IPS-20b (cell line): ENCODE measurements around the gene P2RY14.
A peak's percentile ranks its signal among the peaks of the same experiment; 100 is the strongest.
"Not testable (repeated sequence)": the region's sequence is repeated elsewhere in the genome, so short reads cannot be mapped to it uniquely, and the experiment has no call there.

Experiments
- H3K27ac ChIP-seq: one replicate; pipeline ENCODE4 v1.5.1; 2013; ENCODE audit warnings: low read length
- H3K27me3 ChIP-seq: 2 replicates; pipeline ENCODE4 v1.6.1; 2013; ENCODE audit warnings: mild to moderate bottlenecking, low read length, inconsistent platforms; ENCODE audit not compliant: insufficient read depth
- H3K36me3 ChIP-seq: 2 replicates; pipeline ENCODE4 v1.6.1; 2013; ENCODE audit warnings: low read depth, mild to moderate bottlenecking, inconsistent platforms, low read length, moderate library complexity; ENCODE audit not compliant: insufficient read depth
- H3K4me1 ChIP-seq: 2 replicates; pipeline ENCODE4 v1.6.1; 2013; ENCODE audit warnings: mild to moderate bottlenecking, control low read depth, inconsistent platforms, low read length, moderate library complexity; ENCODE audit not compliant: insufficient read depth
- H3K4me3 ChIP-seq: 2 replicates; pipeline ENCODE4 v1.5.1; 2013; ENCODE audit warnings: mild to moderate bottlenecking, low read length, inconsistent platforms
- H3K9ac ChIP-seq: 2 replicates; pipeline ENCODE4 v1.6.1; 2013; ENCODE audit warnings: low read depth, mild to moderate bottlenecking, inconsistent platforms, low read length, moderate library complexity
- H3K9me3 ChIP-seq: 2 replicates; pipeline ENCODE4 v1.6.1; 2013; ENCODE audit warnings: mild to moderate bottlenecking, low read depth, low read length, inconsistent platforms; ENCODE audit not compliant: insufficient read depth

P2RY14 gene

DNA sequence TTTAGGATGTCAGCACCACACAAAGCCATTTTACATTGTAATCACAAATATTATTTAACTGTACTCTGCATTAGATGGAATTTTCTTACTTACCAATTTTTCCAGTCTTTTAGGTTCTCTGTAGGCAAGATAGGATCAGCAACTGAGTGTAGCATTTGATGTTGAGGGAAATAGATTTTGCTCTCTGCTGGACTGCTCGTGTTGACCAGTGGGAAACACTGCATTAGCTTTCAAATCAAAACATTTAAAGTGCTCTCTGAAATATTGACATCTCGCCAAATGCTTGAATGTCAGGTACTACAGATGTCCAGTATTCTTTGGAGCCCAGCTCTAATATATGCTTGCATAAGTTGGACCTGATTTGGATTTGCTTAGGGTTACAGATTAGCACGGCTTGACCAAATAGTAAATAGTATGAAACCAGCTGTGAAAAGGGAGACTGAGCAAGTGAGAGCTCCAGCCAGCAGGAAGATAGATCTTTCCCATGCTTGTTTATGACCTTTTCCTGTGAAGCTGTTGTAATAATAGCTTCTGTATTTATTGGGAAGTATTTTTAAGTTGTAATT, 29.5 kb downstream of the P2RY14 start:
- no peaks in the 10 kb centered on the region for H3K36me3 ChIP-seq
- H3K9ac ChIP-seq: no peak overlapping the region
- no peaks in the 10 kb centered on the region for H3K9me3 ChIP-seq
- no peaks in the 10 kb centered on the region for H3K27me3 ChIP-seq
- no peak overlapping the region for H3K27ac ChIP-seq
- no peak overlapping the region for H3K4me3 ChIP-seq
- H3K4me1 ChIP-seq: no peaks in the 10 kb centered on the region

DNA sequence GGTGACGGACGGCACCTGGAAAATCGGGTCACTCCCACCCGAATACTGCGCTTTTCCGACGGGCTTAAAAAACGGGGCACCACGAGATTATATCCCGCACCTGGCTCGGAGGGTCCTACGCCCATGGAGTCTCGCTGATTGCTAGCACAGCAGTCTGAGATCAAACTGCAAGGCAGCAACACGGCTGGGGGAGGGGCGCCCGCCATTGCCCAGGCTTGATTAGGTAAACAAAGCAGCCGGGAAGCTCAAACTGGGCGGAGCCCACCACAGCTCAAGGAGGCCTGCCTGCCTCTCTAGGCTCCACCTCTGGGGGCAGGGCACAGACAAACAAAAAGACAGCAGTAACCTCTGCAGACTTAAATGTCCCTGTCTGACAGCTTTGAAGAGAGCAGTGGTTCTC, 36.3 kb downstream of the P2RY14 start:
- not testable (repeated sequence) for H3K4me3 ChIP-seq, H3K36me3 ChIP-seq, H3K27me3 ChIP-seq, H3K27ac ChIP-seq, H3K9me3 ChIP-seq, H3K4me1 ChIP-seq, H3K9ac ChIP-seq

DNA sequence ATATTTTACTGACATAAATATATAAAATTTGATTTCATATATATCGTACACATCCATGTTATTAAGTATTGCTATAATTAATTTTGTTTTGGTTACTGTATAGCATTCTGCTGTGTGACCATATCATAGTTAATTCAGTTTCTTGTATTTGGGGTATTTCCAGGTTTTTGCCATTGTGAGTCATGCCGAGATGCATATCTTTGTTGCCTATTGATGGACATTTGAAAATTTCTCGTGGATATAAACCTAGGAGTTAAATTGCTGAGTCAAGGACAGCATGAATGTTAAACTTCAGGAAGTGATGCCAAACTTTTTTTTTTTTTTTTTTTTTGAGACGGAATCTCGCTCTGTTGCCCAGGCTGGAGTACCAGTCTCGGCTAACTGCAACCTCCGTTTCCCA, 41.6 kb downstream of the P2RY14 start:
- Histone ChIP-seq H3K36me3 (no peaks in the 10 kb centered on the region), H3K9me3 (no peaks in the 10 kb centered on the region; the same call in 1 of the 2 replicates), H3K27me3 (no peaks in the 10 kb centered on the region), H3K4me1 (peaks cover 14% of the 10 kb centered on the region), H3K27ac (no peak overlapping the region), H3K9ac (no peak overlapping the region), H3K4me3 (no peak overlapping the region)

DNA sequence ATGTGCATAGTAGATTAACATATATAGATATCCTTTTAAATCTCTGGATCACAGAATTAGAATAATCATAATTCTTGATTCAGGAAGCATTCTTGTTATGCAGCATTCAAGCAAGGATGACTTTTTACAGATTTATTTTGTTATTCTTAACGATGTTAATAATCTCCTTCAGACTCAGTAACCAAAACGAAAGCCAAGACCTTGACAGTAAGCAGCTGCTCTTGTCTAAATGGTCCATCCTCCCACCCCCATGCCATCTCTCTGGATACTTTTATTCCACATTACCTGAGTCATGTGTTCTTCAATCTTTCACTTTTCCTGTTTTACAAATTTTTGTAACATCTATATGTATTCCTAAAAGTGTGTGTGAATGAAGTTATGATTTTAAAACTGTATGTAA, 42.0 kb downstream of the P2RY14 start:
- Histone ChIP-seq H3K4me1 (peaks cover 14% of the 10 kb centered on the region), H3K9ac (no peak overlapping the region), H3K27ac (no peak overlapping the region), H3K9me3 (no peaks in the 10 kb centered on the region; the same call in 1 of the 2 replicates), H3K27me3 (no peaks in the 10 kb centered on the region), H3K36me3 (no peaks in the 10 kb centered on the region), H3K4me3 (no peak overlapping the region)

DNA sequence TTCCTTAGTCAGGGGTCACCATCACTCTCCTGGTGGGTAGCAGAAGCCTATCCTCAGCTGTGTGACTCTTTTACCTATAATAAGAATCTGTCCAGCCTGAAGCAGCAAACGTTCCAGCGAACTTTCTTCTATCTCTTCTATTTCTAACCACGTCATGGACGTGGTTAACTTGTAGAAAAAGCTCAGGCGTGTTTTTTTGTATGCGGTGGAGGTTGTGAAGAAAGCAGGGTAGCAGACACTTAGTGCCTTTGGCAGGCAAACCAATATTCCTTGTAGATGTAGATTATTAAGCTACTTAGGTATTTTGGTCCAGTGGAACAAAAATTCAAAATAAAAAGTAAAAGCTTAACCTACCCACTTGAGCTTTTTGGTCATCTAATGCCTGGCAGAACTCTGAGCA, 43.5 kb downstream of the P2RY14 start:
- H3K4me1 ChIP-seq: peaks cover 24% of the 10 kb centered on the region
- H3K27ac ChIP-seq: no peak overlapping the region
- no peak overlapping the region for H3K9ac ChIP-seq
- no peaks in the 10 kb centered on the region for H3K36me3 ChIP-seq
- H3K27me3 ChIP-seq: no peaks in the 10 kb centered on the region
- no peaks in the 10 kb centered on the region for H3K9me3 ChIP-seq
- H3K4me3 ChIP-seq: no peak overlapping the region

DNA sequence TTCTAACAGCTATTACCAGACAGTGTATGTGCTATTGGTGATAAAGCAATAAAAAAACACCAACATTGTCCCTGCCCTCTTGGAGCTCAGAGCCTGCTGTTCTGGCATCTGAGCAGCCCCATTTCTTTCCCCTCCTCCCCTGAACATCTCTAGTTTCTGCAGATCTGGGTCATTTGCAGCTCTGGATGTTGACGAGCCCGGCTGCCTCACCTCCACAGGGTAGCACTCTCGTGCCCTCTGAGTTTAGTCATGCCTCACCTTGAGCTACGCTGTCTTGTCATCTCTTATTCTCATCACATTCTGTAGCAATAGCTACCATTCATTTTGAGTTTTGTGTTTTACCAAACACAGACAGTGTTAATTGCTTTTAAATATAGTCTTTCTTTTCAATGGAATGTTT, 45.4 kb downstream of the P2RY14 start:
- H3K9ac ChIP-seq: no peak overlapping the region

DNA sequence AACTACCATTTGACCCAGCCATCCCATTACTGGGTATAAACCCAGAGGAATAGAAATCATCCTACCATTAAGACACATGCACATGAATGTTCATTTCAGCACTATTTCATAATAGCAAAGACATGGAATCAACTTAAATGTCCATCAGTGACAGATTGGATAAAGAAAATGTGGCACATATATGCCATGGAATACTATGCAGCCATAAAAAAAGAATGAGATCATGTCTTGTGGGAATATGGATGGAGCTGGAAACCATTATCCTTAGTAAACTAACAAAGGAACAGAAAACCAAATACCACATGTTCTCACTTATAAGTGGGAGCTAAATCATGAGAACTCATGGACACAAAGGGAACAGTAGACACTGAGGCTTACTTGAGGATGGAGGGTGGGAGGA, 45.9 kb downstream of the P2RY14 start:
- not testable (repeated sequence) for H3K27ac ChIP-seq, H3K36me3 ChIP-seq, H3K4me3 ChIP-seq, H3K27me3 ChIP-seq, H3K9ac ChIP-seq, H3K9me3 ChIP-seq
- peaks cover 29% of the 10 kb centered on the region for H3K4me1 ChIP-seq

More for the DNA sequence above, 45.4 kb downstream of the P2RY14 start:
- peaks cover 29% of the 10 kb centered on the region for H3K4me1 ChIP-seq
- no peaks in the 10 kb centered on the region for H3K36me3 ChIP-seq
- no peaks in the 10 kb centered on the region for H3K27me3 ChIP-seq
- no peaks in the 10 kb centered on the region for H3K9me3 ChIP-seq
- no peak overlapping the region for H3K27ac ChIP-seq
- H3K4me3 ChIP-seq: no peak overlapping the region

DNA sequence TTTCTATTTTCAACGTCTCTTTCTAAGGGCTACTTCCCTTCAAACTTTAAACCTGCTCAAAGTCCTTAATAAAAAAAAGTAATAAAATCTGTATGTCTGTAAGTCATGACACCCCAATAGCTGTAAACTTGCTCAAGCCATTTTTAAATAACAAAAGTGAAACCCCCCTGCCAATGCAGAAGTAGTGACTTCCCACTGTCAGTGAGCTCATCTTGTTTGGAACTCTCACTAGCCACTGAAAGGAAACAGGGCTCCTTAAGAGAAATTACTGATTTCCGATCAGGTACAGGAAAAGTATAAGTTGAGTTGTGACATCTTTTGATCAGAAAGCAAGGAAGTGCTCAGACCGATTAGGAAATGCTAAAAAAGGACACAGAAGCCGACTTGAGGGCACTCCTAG, 47.7 kb downstream of the P2RY14 start:
- peaks cover 27% of the 10 kb centered on the region for H3K4me1 ChIP-seq
- H3K4me3 ChIP-seq: no peak overlapping the region; the same call in 1 of the 2 replicates
- peak overlapping the region; percentile 20; the same call in 1 of the 2 replicates for H3K9ac ChIP-seq
- H3K27me3 ChIP-seq: no peaks in the 10 kb centered on the region
- H3K36me3 ChIP-seq: no peaks in the 10 kb centered on the region
- H3K27ac ChIP-seq: no peak overlapping the region
- no peaks in the 10 kb centered on the region for H3K9me3 ChIP-seq

DNA sequence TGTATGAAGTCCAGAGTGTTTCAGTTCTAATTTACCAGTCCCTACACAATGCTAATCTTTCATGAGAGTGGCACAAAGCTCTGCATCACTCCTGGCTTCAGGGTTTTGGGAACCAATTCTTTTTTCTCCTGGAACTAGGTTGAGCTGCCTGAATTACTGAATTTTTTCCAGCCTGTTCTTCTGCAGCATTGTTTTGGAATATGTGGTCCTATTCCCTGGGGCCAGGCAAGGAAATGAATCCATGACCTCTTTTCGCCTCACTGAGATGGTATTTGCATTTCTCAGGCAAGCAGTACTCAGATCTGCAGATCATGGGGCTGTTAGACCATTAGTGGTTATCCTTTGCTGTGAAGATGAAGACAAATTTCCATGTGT, 49.7 kb downstream of the P2RY14 start:
- no peak overlapping the region for H3K27ac ChIP-seq

DNA sequence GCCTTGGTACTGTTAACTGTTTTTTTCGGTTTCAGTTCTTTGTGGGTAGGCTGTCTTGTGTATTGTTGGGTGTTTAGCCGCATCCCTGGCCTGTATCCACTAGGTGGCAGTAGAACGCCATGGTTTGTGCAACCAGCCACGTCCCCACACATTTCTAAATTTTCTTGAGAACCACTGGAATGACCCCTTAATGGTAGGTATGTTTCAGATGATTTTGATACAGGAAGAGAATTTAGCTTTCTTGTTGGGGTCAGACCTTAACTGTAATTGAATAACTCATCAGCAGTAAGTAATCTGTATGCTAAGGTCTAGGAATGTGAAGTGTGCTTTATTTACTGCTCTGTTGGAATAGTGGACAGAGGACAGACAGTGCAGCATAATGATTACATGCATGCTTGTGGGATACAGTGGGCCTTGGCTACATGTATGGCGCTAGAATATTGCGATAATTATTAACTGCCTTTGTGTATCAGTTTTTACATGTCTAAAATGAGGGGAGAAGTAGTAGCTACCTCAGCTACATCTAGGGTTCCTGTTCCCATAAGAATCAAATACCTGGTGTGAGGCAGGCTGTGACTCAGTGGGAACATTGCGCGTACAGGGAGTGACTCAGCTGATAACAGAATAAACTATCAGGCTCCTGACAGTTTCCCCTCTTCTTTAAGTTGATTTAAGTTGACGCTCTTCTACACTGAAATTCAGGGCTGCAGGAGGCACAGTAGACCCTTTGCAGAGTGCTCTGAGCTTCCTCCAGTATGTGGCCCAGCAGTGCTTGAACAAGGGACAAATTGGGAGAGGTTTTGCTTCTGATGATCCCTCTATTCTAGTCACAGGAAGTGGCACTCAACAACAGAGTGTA, 50.3 kb downstream of the P2RY14 start:
- H3K9me3 ChIP-seq: no peaks in the 10 kb centered on the region
- no peaks in the 10 kb centered on the region for H3K27me3 ChIP-seq
- no peak overlapping the region for H3K27ac ChIP-seq
- no peak overlapping the region for H3K4me3 ChIP-seq
- H3K4me1 ChIP-seq: peaks cover 15% of the 10 kb centered on the region
- H3K9ac ChIP-seq: no peak overlapping the region
- H3K36me3 ChIP-seq: no peaks in the 10 kb centered on the region

More for the DNA sequence above, 49.7 kb downstream of the P2RY14 start:
- Histone ChIP-seq H3K4me3 (no peak overlapping the region), H3K27me3 (no peaks in the 10 kb centered on the region), H3K36me3 (no peaks in the 10 kb centered on the region), H3K4me1 (peaks cover 15% of the 10 kb centered on the region), H3K9me3 (no peaks in the 10 kb centered on the region), H3K9ac (no peak overlapping the region)

DNA sequence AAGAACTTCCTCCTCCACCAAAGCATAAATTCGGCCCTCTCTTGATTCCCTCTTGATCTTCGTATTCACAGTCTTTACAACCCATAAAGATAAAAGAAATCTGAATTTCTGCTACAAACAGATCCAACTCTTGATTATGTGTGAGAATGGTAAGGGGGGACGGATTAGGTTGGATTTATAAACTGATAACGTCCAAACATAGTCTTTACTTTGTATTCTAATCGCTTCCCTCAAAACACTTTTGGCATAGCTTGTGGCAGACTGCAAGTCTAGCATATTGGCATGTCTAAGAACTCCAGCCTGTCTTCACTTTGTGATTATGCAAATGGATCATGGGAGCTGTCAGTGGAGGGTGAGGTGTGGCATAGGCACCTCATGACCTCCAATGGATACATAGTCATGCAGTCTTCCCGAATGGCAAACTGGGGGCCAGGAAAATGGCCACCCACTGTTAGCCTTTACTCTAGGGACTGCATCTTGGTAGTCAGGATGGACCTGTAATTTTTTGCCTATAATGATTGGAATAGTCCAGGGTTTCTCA, 51.0 kb downstream of the P2RY14 start:
- Histone ChIP-seq H3K9me3 (no peaks in the 10 kb centered on the region), H3K36me3 (no peaks in the 10 kb centered on the region; the same call in 1 of the 2 replicates), H3K4me3 (no peak overlapping the region), H3K27me3 (no peaks in the 10 kb centered on the region), H3K9ac (no peak overlapping the region), H3K4me1 (peaks cover 15% of the 10 kb centered on the region), H3K27ac (no peak overlapping the region)

DNA sequence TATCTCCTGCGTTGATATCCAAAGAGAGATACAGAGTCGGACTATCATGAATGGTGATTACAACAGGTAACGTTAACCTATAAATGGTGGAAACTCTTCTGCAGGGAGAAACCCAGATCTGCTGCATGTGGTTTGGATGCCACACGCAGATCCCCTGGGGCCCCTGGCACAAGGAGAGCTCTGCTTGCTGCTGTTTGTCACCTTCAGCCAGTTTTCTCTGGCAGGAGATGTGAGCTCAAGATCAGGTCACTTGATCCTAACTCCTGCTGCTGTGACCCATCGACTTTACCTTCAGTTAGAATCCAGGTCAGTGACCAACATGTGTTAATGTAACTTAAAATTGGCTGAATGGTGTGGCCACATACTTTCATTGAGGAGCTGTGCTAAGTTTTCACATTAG, 51.5 kb downstream of the P2RY14 start:
- Histone ChIP-seq H3K9ac (no peak overlapping the region), H3K36me3 (no peaks in the 10 kb centered on the region; the same call in 1 of the 2 replicates), H3K27me3 (no peaks in the 10 kb centered on the region), H3K4me1 (peaks cover 15% of the 10 kb centered on the region), H3K4me3 (no peak overlapping the region), H3K27ac (no peak overlapping the region), H3K9me3 (no peaks in the 10 kb centered on the region)
